ENCODE results near the gene CCDC157. TPM values are rescaled to one million over a fixed set of nuclear protein-coding genes. Genes with fewer than 3 reads are reported as not detected.

The CCDC157 gene
- total and polyA plus RNA-seq, 2 donors (not counting 1 experiment from before 2014, with no cell fraction given): 3.6 to 6.4 TPM

DNA sequence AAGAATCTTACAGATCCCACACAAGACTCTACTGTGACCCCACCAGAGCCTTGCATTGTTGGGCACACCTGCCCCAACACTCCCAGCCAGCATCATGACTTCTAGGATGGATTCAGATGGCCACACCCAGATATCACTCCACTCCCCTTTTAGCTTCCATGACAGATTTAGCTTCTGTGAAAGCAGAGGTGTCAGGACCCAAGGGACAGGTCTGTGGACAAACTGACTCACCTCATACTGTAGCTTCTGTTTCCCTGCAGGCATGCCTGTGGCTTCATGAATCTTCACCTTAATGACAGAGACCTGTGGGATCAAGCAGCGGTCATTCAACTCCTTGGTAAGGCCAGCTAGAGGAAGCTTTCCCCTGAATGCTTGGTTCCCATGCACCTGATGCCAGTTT lies 21.6 kb upstream of the CCDC157 start:
- H3K36me3 ChIP-seq (replicated peaks in 1 of 2; ENCODE audit: control extremely low read depth in 1 of 2, control insufficient read depth in 1 of 2, extremely low read depth in 1 of 2, insufficient read depth in 2 of 2, low read length in 1 of 2): peaks cover 4 to 83% of the 10 kb centered on the region in 2 experiments
- Mint-ChIP-seq H3K4me3 (no peak overlapping the region), H3K27me3 (no peaks in the 10 kb centered on the region), H3K4me1 (no peaks in the 10 kb centered on the region), H3K9me3 (ENCODE audit: insufficient read depth) (no peaks in the 10 kb centered on the region), H3K27ac (peak overlapping the region; percentile 37)
- no peak for DNase-seq
- H3K27me3 ChIP-seq (replicated peaks in 1 of 4; ENCODE audit: control extremely low read depth in 1 of 4, control insufficient read depth in 3 of 4, insufficient read depth in 4 of 4, low read length in 3 of 4): no peaks in the 10 kb centered on the region
- no peaks in the 10 kb centered on the region for H3K79me2 ChIP-seq (ENCODE audit: control insufficient read depth, insufficient read depth, low read length)
- H3K9ac ChIP-seq (ENCODE audit: low read length): no peak overlapping the region
- no peak overlapping the region for H2AFZ ChIP-seq (ENCODE audit: insufficient read depth, low read depth, low read length, poor library complexity, severe bottlenecking)
- CTCF ChIA-PET: interaction anchor here (1.4 to 2.9 kb wide), 2 partner anchors 47 to 51 kb away, joined by 3 to 14 read pairs; partner anchors contain the start of gene CASTOR1
- no peaks in the 10 kb centered on the region for H3K4me1 ChIP-seq (ENCODE audit: control insufficient read depth in 2 of 2, insufficient read depth in 2 of 2, low read length in 2 of 2)
- WGBS (ENCODE audit: insufficient coverage): 100% methylated on average over 1 of the region's 1 CpG
- no peaks in the 10 kb centered on the region for H3K9me3 ChIP-seq (ENCODE audit: control extremely low read depth in 1 of 3, control insufficient read depth in 2 of 3, insufficient read depth in 1 of 3, low read length in 2 of 3)
- POLR2A ChIA-PET: no interaction called here
- H3K27ac ChIP-seq (ENCODE audit: low read length in 2 of 2): no peak overlapping the region
- H3K4me3 ChIP-seq (ENCODE audit: control extremely low read depth in 1 of 5, extremely low read depth in 1 of 5, insufficient read depth in 1 of 5, low read depth in 2 of 5, low read length in 4 of 5): no peak overlapping the region
- H3K4me2 ChIP-seq (replicated peaks; ENCODE audit: low read depth, low read length, poor library complexity, severe bottlenecking): no peak overlapping the region
- intact Hi-C loops (cut with micrococcal nuclease): no loop called here
- peaks cover 18% of the 10 kb centered on the region for H4K20me1 ChIP-seq (ENCODE audit: control insufficient read depth, insufficient read depth, low read length, poor library complexity, severe bottlenecking)
- TF ChIP-seq EZH2 (IDR thresholded peaks at IDR 0.05; ENCODE audit: borderline replicate concordance, insufficient read depth, low read depth, low read length, poor library complexity, severe bottlenecking) (no peak), CTCF (IDR thresholded peaks at IDR 0.05) (no peak)
- ATAC-seq (ENCODE audit: low read depth): no peak

GRCh38 chr22:30336752-30337460 lies 19.9 kb upstream of the CCDC157 start:
- H3K36me3 ChIP-seq (replicated peaks in 1 of 2; ENCODE audit: control extremely low read depth in 1 of 2, control insufficient read depth in 1 of 2, extremely low read depth in 1 of 2, insufficient read depth in 2 of 2, low read length in 1 of 2): peaks cover 4 to 91% of the 10 kb centered on the region in 2 experiments
- H2AFZ ChIP-seq (ENCODE audit: insufficient read depth, low read depth, low read length, poor library complexity, severe bottlenecking): no peak overlapping the region
- Mint-ChIP-seq H3K27ac (peak overlapping the region; percentile 37), H3K27me3 (no peaks in the 10 kb centered on the region), H3K4me3 (no peak overlapping the region), H3K4me1 (no peaks in the 10 kb centered on the region), H3K9me3 (ENCODE audit: insufficient read depth) (no peaks in the 10 kb centered on the region)
- ATAC-seq (ENCODE audit: low read depth): no peak
- CTCF ChIA-PET: interaction anchor here (1.0 to 2.9 kb wide), 2 partner anchors 48 kb away, joined by 3 to 14 read pairs; partner anchors contain the start of gene CASTOR1
- POLR2A ChIA-PET: interaction anchor here (1.0 kb wide), 1 partner anchor 38 kb away, joined by 3 read pairs; no protein-coding TSS in a partner anchor
- no peaks in the 10 kb centered on the region for H3K79me2 ChIP-seq (ENCODE audit: control insufficient read depth, insufficient read depth, low read length)
- WGBS (ENCODE audit: insufficient coverage): 100% methylated on average over 4 of the region's 4 CpGs
- no peak overlapping the region for H3K4me2 ChIP-seq (replicated peaks; ENCODE audit: low read depth, low read length, poor library complexity, severe bottlenecking)
- no peaks in the 10 kb centered on the region for H3K9me3 ChIP-seq (ENCODE audit: control extremely low read depth in 1 of 3, control insufficient read depth in 2 of 3, insufficient read depth in 1 of 3, low read length in 2 of 3)
- H3K4me3 ChIP-seq (ENCODE audit: control extremely low read depth in 1 of 5, extremely low read depth in 1 of 5, insufficient read depth in 1 of 5, low read depth in 2 of 5, low read length in 4 of 5): no peak overlapping the region
- H3K4me1 ChIP-seq (ENCODE audit: control insufficient read depth in 2 of 2, insufficient read depth in 2 of 2, low read length in 2 of 2): no peaks in the 10 kb centered on the region
- TF ChIP-seq CTCF (IDR thresholded peaks at IDR 0.05) (no peak), EZH2 (IDR thresholded peaks at IDR 0.05; ENCODE audit: borderline replicate concordance, insufficient read depth, low read depth, low read length, poor library complexity, severe bottlenecking) (no peak)
- H4K20me1 ChIP-seq (ENCODE audit: control insufficient read depth, insufficient read depth, low read length, poor library complexity, severe bottlenecking): peaks cover 29% of the 10 kb centered on the region
- DNase-seq: no peak
- no peak overlapping the region for H3K27ac ChIP-seq (ENCODE audit: low read length in 2 of 2)
- no peaks in the 10 kb centered on the region for H3K27me3 ChIP-seq (replicated peaks in 1 of 4; ENCODE audit: control extremely low read depth in 1 of 4, control insufficient read depth in 3 of 4, insufficient read depth in 4 of 4, low read length in 3 of 4)
- intact Hi-C loops (cut with micrococcal nuclease): no loop called here
- H3K9ac ChIP-seq (ENCODE audit: low read length): no peak overlapping the region

All from B cell (primary cell).